Mesendoderm (in vitro differentiated cells): ENCODE data around the gene GJD2. TPM values are rescaled to one million over a fixed set of nuclear protein-coding genes. Genes with fewer than 3 reads are reported as not detected.
A peak's percentile ranks its signal among the peaks of the same experiment; 100 is the strongest.

Experiments
- DNase-seq: peaks from one replicate; pipeline ENCODE4 v3.0.0; 2013
- H2AK5ac ChIP-seq: 2 replicates; pipeline ENCODE4 v1.6.1; 2013; ENCODE audit warnings: low read length, inconsistent platforms
- H2BK120ac ChIP-seq: 2 replicates; pipeline ENCODE4 v1.6.1; 2013; ENCODE audit warnings: low read depth, mild to moderate bottlenecking, low read length, moderate library complexity, mixed read lengths
- H2BK15ac ChIP-seq: replicated peaks from 2 replicates; pipeline ENCODE4 v1.6.1; 2013; ENCODE audit warnings: low read depth, mild to moderate bottlenecking, moderate library complexity
- H2BK5ac ChIP-seq: 2 replicates; pipeline ENCODE4 v1.6.1; 2013; ENCODE audit warnings: low read length, inconsistent platforms
- H3K18ac ChIP-seq: 2 replicates; pipeline ENCODE4 v1.6.1; 2013; ENCODE audit warnings: mild to moderate bottlenecking, low read length, mixed read lengths
- H3K23ac ChIP-seq: one replicate; pipeline ENCODE4 v1.6.1; 2013; ENCODE audit warnings: low read length
- H3K27ac ChIP-seq: 2 replicates; pipeline ENCODE4 v1.5.1; 2013; ENCODE audit warnings: low read depth, mild to moderate bottlenecking, inconsistent platforms, low read length, moderate library complexity
- H3K27me3 ChIP-seq: 2 replicates; pipeline ENCODE4 v1.6.1; 2013; ENCODE audit warnings: low read length, control low read depth, mild to moderate bottlenecking, inconsistent platforms; ENCODE audit not compliant: insufficient read depth, poor library complexity
- H3K36me3 ChIP-seq: 2 replicates; pipeline ENCODE4 v1.6.1; 2013; ENCODE audit warnings: low read length, inconsistent platforms; ENCODE audit not compliant: control insufficient read depth, insufficient read depth
- H3K4ac ChIP-seq: one replicate; pipeline ENCODE4 v1.6.1; 2013; ENCODE audit warnings: low read depth, mild to moderate bottlenecking, low read length, moderate library complexity
- H3K4me1 ChIP-seq: 2 replicates; pipeline ENCODE4 v1.6.1; 2013; ENCODE audit warnings: low read depth, low read length, inconsistent platforms; ENCODE audit not compliant: control insufficient read depth
- H3K4me2 ChIP-seq: 2 replicates; pipeline ENCODE4 v1.6.1; 2013; ENCODE audit warnings: low read length
- H3K4me3 ChIP-seq: 2 replicates; pipeline ENCODE4 v1.5.1; 2013; ENCODE audit warnings: mild to moderate bottlenecking, low read length
- H3K56ac ChIP-seq: one replicate; pipeline ENCODE4 v1.6.1; 2013; ENCODE audit warnings: low read length
- H3K79me1 ChIP-seq: 2 replicates; pipeline ENCODE4 v1.6.1; 2013; ENCODE audit warnings: low read length, inconsistent platforms
- H3K79me2 ChIP-seq: 2 replicates; pipeline ENCODE4 v1.6.1; 2013; ENCODE audit warnings: mild to moderate bottlenecking, low read length; ENCODE audit not compliant: control insufficient read depth, insufficient read depth
- H3K9ac ChIP-seq: 2 replicates; pipeline ENCODE4 v1.6.1; 2013; ENCODE audit warnings: low read length, inconsistent platforms
- H4K5ac ChIP-seq: one replicate; pipeline ENCODE4 v1.6.1; 2013; ENCODE audit warnings: low read length
- H4K8ac ChIP-seq: one replicate; pipeline ENCODE4 v1.6.1; 2013; ENCODE audit warnings: low read depth, mild to moderate bottlenecking, control low read depth, low read length, moderate library complexity
- WGBS: extraction: QIAGEN DNeasy Blood & Tissue Kit; methylation state at CpG from one replicate; pipeline ENCODE4 v1.1.7; 2013; ENCODE audit warnings: low lambda C conversion rate, missing lambda C conversion rate; ENCODE audit not compliant: insufficient coverage; ENCODE audit errors: extremely low coverage; 5-methylcytosine and 5-hydroxymethylcytosine counted together
- polyA plus RNA-seq, 2 experiments: library from polyadenylated mRNA; stranded (reverse); fragments of 200-250 nt; gene quantifications; one replicate each; pipeline ENCODE4 v1.2.3, GENCODE V29; 2013

Gene GJD2
- 0.10 TPM for polyA plus RNA-seq (2013, experiment 1 of 2)
- polyA plus RNA-seq (2013, experiment 2 of 2) = 0.15 TPM

DNA sequence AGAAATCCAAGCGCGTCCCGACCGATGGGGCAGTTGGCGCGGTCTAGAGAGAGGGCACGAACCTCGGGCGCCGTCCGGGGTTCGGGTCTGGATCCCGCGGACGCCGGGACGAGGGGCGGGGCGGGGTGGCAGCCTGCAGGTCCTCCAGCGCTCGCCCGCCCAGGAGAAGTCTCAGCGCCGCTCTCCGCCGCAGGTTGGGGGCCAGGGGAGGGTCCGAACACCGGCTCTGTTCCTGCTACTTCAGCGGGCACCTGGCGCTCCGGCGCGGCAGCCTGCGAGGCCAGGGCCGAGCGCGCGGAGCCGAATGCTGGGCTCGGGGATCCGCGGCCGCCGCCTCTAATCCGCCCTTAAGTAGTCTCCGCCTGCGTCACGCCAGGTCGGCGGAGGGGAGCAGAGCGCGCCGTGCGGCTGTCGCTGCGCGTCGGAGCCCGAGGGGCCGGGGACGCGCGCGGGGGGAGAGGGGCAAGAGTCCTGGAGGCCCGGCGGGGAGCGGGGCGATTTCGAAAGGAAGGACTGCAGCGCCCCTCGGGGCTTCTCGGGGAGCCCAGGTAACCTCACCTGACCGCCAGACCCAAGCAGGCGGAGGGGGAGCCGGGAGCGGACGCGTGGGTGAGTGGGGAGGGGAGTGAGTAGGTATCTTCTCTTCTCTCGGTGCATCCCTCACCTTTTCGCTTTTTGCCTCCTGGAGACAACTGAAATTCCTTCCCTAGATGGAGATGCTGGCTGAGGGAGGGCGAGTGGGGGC, at the start of gene GJD2:
TSS of gene GJD2 (minus strand) at position 325 of the 745 bp plus-strand sequence. CDS start 510 bp downstream, outside the sequence.
- H3K23ac ChIP-seq = no peak within 1 kb of the TSS
- H3K56ac ChIP-seq = no peak within 1 kb of the TSS
- no CpG with 5 or more reads among the region's 81 CpGs for WGBS
- H2BK15ac ChIP-seq = no peak within 1 kb of the TSS
- no peaks in the 10 kb centered on the region for H3K4me1 ChIP-seq
- no peak within 1 kb of the TSS for H3K9ac ChIP-seq
- no peak within 1 kb of the TSS for H3K18ac ChIP-seq
- H2BK5ac ChIP-seq = no peak within 1 kb of the TSS
- H3K79me2 ChIP-seq = no peaks in the 10 kb centered on the region
- no peak within 1 kb of the TSS for H3K4me3 ChIP-seq
- no peak within 1 kb of the TSS for H4K5ac ChIP-seq
- no peak within 1 kb of the TSS for H4K8ac ChIP-seq
- H3K79me1 ChIP-seq = no peaks in the 10 kb centered on the region
- DNase-seq = peak; percentile 53
- no peak within 1 kb of the TSS for H2AK5ac ChIP-seq
- H3K27ac ChIP-seq = no peak within 1 kb of the TSS
- H3K4me2 ChIP-seq = peak within 1 kb of the TSS; percentile 41
- H3K27me3 ChIP-seq = peaks cover 26% of the 10 kb centered on the region
- H2BK120ac ChIP-seq = no peak within 1 kb of the TSS
- H3K36me3 ChIP-seq = no peaks in the 10 kb centered on the region
- H3K4ac ChIP-seq = no peak within 1 kb of the TSS

DNA sequence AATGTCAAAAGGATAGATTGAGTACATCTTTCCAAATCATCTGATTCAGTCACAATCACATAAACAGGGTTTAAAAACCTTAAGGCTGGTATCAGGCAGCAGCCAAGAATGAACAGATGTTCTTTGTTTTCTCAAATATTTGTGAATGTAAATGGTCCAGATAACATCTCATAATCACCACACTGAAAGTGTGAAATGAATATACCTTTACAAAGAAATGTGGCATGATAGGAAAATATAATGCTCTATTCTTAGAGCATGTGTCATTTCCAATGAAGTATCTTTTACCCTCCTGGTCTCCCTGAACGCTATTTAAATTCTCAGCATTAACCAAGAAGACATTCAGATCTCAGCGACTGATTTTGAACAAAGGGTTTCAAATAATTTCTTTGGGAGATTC, 49.3 kb upstream of the GJD2 start:
- no peak for DNase-seq
- Histone ChIP-seq H3K56ac (no peak overlapping the region), H3K4me2 (no peak overlapping the region), H3K79me2 (no peaks in the 10 kb centered on the region), H2AK5ac (no peak overlapping the region), H3K36me3 (no peaks in the 10 kb centered on the region), H3K9ac (no peak overlapping the region), H2BK120ac (no peak overlapping the region), H3K4ac (no peak overlapping the region), H2BK15ac (no peak overlapping the region), H3K4me1 (peaks cover 6% of the 10 kb centered on the region), H3K18ac (no peak overlapping the region), H3K23ac (no peak overlapping the region), H3K27ac (no peak overlapping the region), H3K79me1 (no peaks in the 10 kb centered on the region), H4K5ac (no peak overlapping the region), H2BK5ac (no peak overlapping the region), H3K4me3 (no peak overlapping the region), H4K8ac (no peak overlapping the region), H3K27me3 (no peaks in the 10 kb centered on the region)
- WGBS = no CpG with 5 or more reads among the region's 2 CpGs

DNA sequence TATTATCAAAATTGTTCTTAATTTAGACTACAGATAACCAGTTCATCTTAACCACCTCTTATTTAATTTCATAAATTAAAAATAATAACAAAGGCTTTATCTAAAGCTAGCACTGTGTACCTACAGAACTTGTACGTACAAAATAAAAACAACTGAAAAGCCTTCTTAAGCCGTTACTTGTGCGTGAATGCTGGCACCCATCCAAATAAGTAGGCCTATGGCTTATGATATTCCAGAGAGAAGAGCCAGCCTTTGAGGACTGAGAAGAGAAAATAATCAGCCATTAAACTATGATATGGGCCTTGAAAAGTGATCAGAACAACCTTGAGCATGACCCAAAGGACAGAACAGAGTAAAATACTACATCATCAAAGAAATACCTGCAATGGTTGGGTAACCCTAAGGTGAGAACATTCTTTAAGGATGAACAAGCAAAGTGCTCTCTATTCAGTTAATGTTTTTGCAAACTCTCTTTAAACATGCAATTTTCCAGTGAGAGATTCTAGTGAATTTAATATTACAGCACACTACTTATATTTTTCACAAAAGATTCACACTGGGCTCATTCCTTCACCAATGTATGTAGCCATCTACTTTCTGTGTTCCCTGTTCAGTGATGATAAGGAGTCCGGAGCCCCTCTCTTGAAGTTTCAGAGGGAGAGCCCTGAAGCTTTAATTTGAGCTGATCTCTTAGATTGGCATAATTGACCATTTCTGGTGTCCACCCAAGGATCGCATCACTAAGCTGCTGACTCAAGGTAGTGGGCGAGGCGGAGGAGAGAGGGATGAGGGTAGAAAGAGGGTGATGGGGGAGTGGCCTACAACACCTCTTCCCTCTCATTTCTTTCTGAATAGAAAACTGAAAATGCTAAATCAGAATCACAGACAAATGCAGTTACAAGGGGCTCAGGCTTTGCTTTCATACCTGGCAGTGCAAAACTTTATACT, 48.3 kb upstream of the GJD2 start:
- no peak overlapping the region for H3K4me3 ChIP-seq
- peaks cover 8% of the 10 kb centered on the region for H3K4me1 ChIP-seq
- H3K23ac ChIP-seq = no peak overlapping the region
- no peak overlapping the region for H3K56ac ChIP-seq
- H2BK120ac ChIP-seq = peak overlapping the region; percentile 10
- H3K4me2 ChIP-seq = no peak overlapping the region
- 100% methylated on average over 1 of the region's 7 CpGs for WGBS
- H4K5ac ChIP-seq = no peak overlapping the region
- no peak overlapping the region for H2BK15ac ChIP-seq
- no peaks in the 10 kb centered on the region for H3K36me3 ChIP-seq
- no peak overlapping the region for H3K4ac ChIP-seq
- no peaks in the 10 kb centered on the region for H3K27me3 ChIP-seq
- no peak overlapping the region for H4K8ac ChIP-seq
- no peak overlapping the region for H2AK5ac ChIP-seq
- H3K9ac ChIP-seq = no peak overlapping the region
- H2BK5ac ChIP-seq = no peak overlapping the region
- DNase-seq = no peak
- no peak overlapping the region for H3K18ac ChIP-seq
- no peaks in the 10 kb centered on the region for H3K79me2 ChIP-seq
- H3K27ac ChIP-seq = no peak overlapping the region
- H3K79me1 ChIP-seq = no peaks in the 10 kb centered on the region

DNA sequence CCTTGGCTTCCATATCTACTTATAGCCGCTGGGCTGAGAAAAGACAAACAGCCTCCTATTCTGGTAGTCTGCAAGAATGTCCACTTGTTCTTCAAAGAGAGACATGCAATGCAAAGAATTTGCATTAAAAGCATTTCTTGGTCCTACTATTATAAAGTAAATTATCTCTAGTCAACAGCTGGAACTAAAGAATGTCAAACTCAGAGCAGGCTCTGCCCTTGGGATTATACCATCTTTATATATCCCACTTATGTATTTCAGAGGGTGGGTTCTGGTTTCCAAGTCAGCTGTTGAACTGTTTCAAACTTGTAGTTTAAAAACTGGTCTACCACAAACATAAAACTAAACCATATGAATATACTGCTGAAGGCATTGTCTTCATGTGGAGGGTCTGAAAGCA, 47.6 kb upstream of the GJD2 start:
- DNase-seq = no peak
- no peak overlapping the region for H4K8ac ChIP-seq
- H3K27me3 ChIP-seq = no peaks in the 10 kb centered on the region
- no peak overlapping the region for H2BK15ac ChIP-seq
- H3K36me3 ChIP-seq = no peaks in the 10 kb centered on the region
- no peak overlapping the region for H2BK120ac ChIP-seq
- no peak overlapping the region for H2BK5ac ChIP-seq
- H3K79me2 ChIP-seq = no peaks in the 10 kb centered on the region
- H3K27ac ChIP-seq = no peak overlapping the region
- no peak overlapping the region for H3K4me3 ChIP-seq
- no peak overlapping the region for H3K4me2 ChIP-seq
- no peak overlapping the region for H2AK5ac ChIP-seq
- no peak overlapping the region for H3K23ac ChIP-seq
- H3K4ac ChIP-seq = no peak overlapping the region
- H3K56ac ChIP-seq = no peak overlapping the region
- H3K79me1 ChIP-seq = no peaks in the 10 kb centered on the region
- H4K5ac ChIP-seq = no peak overlapping the region
- H3K18ac ChIP-seq = no peak overlapping the region
- WGBS = no CpG with 5 or more reads among the region's 1 CpG
- H3K9ac ChIP-seq = no peak overlapping the region
- peaks cover 8% of the 10 kb centered on the region for H3K4me1 ChIP-seq

DNA sequence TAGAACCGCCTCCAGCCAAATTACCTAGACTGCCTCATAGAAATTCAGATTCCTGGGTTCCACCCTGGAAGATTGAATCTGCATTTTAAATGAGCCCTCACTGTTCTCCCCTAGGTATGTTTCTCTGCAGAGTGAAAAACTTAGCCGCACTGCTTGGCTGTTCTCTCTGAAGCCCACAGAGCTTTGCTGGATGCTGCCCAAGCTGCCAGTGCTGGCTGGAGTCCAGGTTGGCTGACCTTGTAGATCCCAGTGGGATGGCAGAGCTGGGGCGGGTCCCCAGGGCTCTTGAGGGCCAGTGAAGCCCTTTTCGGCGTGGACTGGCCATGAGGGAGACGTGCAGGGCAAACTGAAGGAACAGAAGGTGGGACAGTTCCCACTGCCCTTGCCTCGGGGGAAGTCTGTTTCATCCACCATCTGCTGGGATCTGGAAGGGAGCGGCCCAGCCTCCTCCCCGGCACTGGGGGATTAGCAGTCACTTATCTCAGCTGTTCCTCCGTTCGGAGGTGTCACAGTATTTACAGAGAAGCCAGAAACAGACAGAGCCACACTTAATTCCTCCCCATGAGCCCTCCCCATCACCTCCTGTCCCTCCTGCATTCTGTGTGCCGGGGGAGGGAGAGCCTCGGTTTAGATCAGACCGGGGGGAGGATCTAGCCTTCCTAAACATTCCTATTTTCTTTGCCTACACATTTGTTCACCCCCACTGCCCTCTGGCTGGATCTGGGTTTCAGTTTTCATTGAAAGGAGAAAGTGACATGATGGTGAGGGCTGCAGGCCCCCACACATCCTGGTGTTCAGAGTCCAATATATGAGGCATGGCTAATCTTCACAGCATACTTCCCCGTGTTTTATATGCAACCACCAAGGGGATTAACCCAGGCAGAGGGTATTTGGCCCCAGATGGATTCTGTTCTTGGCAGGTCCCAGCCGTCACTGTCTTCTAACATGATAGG, 44.6 kb upstream of the GJD2 start:
- Histone ChIP-seq H3K36me3 (no peaks in the 10 kb centered on the region), H3K4ac (no peak overlapping the region), H2BK15ac (no peak overlapping the region), H3K18ac (no peak overlapping the region), H3K56ac (peak overlapping the region; percentile 71), H3K4me3 (no peak overlapping the region), H2AK5ac (no peak overlapping the region), H2BK5ac (peak overlapping the region; percentile 44), H3K27ac (peak overlapping the region; percentile 45), H3K4me1 (peaks cover 11% of the 10 kb centered on the region), H2BK120ac (no peak overlapping the region), H3K4me2 (no peak overlapping the region), H3K79me2 (no peaks in the 10 kb centered on the region), H4K8ac (no peak overlapping the region), H3K9ac (no peak overlapping the region), H3K27me3 (no peaks in the 10 kb centered on the region), H3K79me1 (no peaks in the 10 kb centered on the region), H3K23ac (no peak overlapping the region), H4K5ac (no peak overlapping the region)
- no CpG with 5 or more reads among the region's 16 CpGs for WGBS
- peak; percentile 92 for DNase-seq
